AG10803 (cell line): ENCODE measurements around the gene KATNBL1.

ENCODE experiments used
- DNase-seq: peaks from one replicate; pipeline ENCODE4 v3.0.0; 2010; ENCODE audit warnings: low read depth
- H3K4me3 ChIP-seq: 2 replicates; pipeline ENCODE4 v1.5.1; 2011; ENCODE audit warnings: mild to moderate bottlenecking, low read length, control low read depth
- CTCF ChIP-seq: conservative IDR thresholded peaks from 2 replicates; pipeline ENCODE4 v1.5.1; 2011; ENCODE audit warnings: mild to moderate bottlenecking, low read length, control low read depth, inconsistent platforms

KATNBL1 gene

DNA sequence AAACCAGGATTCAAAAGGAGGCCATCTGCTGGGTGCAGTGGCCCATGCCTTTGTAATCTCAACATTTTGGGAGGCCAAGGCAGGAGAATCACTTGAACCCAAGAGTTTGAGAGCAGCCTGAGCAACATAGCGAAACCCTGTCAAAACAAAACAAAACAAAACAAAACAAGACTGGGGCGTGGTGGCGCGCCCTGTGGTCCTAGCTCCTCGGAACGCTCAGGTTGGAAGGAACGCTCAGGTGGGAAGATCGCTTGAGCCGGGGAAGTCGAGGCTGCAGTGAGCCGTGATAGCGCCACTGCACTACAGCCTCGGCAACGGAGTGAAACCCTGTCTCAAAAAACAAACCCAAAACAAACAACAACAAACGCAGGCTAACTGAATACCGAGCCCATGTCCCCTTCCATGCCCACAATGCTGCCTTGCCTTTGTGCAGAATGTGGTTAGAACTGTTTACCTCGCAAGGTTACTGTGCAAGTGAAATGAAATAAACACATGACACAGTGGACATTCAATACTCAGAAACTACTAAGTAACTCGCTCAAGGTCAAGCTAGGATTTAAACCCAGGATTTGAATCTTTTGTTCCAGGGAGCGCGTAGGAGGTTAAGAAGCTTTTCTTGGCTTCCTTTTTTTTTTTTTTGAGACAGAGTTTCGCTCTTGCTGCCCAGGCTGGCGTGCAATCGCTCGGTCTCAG, 14.2 kb upstream of the KATNBL1 start:
- no peak for TF ChIP-seq CTCF
- H3K4me3 ChIP-seq = peak overlapping the region; percentile 99
- peak; percentile 8 for DNase-seq

- no peak for TF ChIP-seq CTCF
- DNase-seq = peak; percentile 51
- no peak overlapping the region for H3K4me3 ChIP-seq
Measured at GRCh38 chr15:34217587-34218225, 7.8 kb upstream of the KATNBL1 start.

- DNase-seq = no peak
- no peak overlapping the region for H3K4me3 ChIP-seq
- no peak for TF ChIP-seq CTCF
Measured at GRCh38 chr15:34216527-34217270, 6.8 kb upstream of the KATNBL1 start.

- TF ChIP-seq CTCF = no peak
- DNase-seq = no peak
- no peak overlapping the region for H3K4me3 ChIP-seq
Measured at GRCh38 chr15:34214135-34214534, 4.2 kb upstream of the KATNBL1 start.

DNA sequence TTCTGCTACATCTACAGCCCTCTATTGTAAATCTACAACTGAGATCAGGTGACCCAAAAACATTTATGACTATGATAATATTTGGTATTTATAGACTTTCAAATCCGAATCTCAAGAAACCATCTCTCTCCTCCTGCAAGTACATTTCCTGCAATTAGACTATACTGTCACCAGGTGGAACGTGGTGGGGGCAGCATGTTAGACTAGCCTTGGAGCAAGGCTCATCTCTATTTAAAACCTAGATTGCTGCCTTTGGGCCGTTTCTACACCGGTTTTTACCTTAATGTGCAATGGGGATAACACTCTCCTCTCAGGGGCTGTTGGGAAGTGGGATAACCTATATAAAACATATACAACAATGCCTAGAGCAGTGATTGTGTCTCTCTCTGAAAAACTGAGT, 3.8 kb upstream of the KATNBL1 start:
- no peak overlapping the region for H3K4me3 ChIP-seq
- no peak for DNase-seq
- no peak for TF ChIP-seq CTCF

- no peak for TF ChIP-seq CTCF
- no peak overlapping the region for H3K4me3 ChIP-seq
- no peak for DNase-seq
Measured at GRCh38 chr15:34206011-34206410, 3.9 kb downstream of the KATNBL1 start.

DNA sequence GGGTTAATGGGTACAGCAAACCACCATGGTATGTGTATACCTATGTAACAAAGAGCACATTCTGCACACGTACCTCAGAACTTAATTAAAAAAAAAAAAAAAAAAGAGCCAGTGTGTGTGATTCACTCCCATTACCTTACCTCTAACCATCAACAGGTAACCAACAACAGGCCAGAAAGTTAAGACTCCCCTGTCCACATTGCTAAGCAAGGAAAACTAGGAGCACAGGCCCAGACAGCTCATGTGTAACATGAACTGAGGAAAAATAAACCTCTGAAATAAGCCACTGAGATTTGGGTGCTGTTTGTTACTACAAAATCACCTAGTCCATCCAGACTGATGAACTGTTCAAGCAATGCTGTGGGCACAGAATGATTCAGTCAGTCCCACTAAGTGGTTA, 6.0 kb downstream of the KATNBL1 start:
- TF ChIP-seq CTCF = no peak
- no peak for DNase-seq
- H3K4me3 ChIP-seq = no peak overlapping the region
